B cell (primary cell): ENCODE measurements around the gene SLC7A6. TPM values are rescaled to one million over a fixed set of nuclear protein-coding genes. Genes with fewer than 3 reads are reported as not detected.

ENCODE experiments used
- ATAC-seq: fragments of 200-7000 bp; cut with Tn5 transposase; one replicate; pipeline ENCODE4 v1.10.0; 2021; ENCODE audit warnings: low read depth, mild to moderate bottlenecking, moderate number of reproducible peaks, moderate library complexity
- CTCF ChIA-PET: fragments of 350-600 bp; sonication (Branson Sonifier 250); formaldehyde crosslinking; loops from one replicate; lab custom pipeline; 2021; ENCODE audit warnings: antibody characterized with exemption, inconsistent platforms; lab: Charles Lee
- POLR2A ChIA-PET: fragments of 350-600 bp; sonication (Branson Sonifier 250); formaldehyde crosslinking; loops from one replicate; lab custom pipeline; 2021; ENCODE audit warnings: antibody characterized with exemption; lab: Charles Lee
- DNase-seq: peaks from one replicate; pipeline ENCODE4 v3.0.0; 2013
- H2AFZ ChIP-seq: 2 replicates; pipeline ENCODE4 v1.6.1; 2012; ENCODE audit warnings: mild to moderate bottlenecking, low read depth, low read length; ENCODE audit not compliant: insufficient read depth, poor library complexity, severe bottlenecking
- H3K27ac ChIP-seq, 2 donors: 1 replicate in 1 of 2; 2 replicates in 1 of 2; pipeline ENCODE4 v1.5.1; 2012 to 2013; ENCODE audit warnings: low read length in 2 of 2, mild to moderate bottlenecking in 2 of 2, moderate library complexity in 1 of 2
- H3K27me3 ChIP-seq, 4 experiments: fragments of 200-600 bp in 1 of 4; sonication (generic) in 1 of 4; replicated peaks in 1 of 4; 1 replicate in 2 of 4; 2 replicates in 2 of 4; pipeline versions ENCODE4 v1.6.1 to v1.7.0; 2013 to 2016; ENCODE audit warnings: low read length in 3 of 4, mild to moderate bottlenecking in 2 of 4, mixed read lengths in 1 of 4, moderate library complexity in 1 of 4; ENCODE audit not compliant: insufficient read depth in 4 of 4, control insufficient read depth in 3 of 4; ENCODE audit errors: control extremely low read depth in 1 of 4
- H3K36me3 ChIP-seq, 2 experiments: replicated peaks in 1 of 2; 1 replicate in 1 of 2; 2 replicates in 1 of 2; pipeline versions ENCODE4 v1.6.1 to v1.7.1; 2013; ENCODE audit warnings: low read length in 1 of 2; ENCODE audit not compliant: insufficient read depth in 2 of 2, control insufficient read depth in 1 of 2; ENCODE audit errors: control extremely low read depth in 1 of 2, extremely low read depth in 1 of 2
- H3K4me1 ChIP-seq, 2 donors: fragments of 200-600 bp in 1 of 2; sonication (generic) in 1 of 2; 1 replicate in 1 of 2; 2 replicates in 1 of 2; pipeline versions ENCODE4 v1.5.1 to v1.6.1; 2013 to 2017; ENCODE audit warnings: low read length in 2 of 2; ENCODE audit not compliant: control insufficient read depth in 2 of 2, insufficient read depth in 2 of 2
- H3K4me2 ChIP-seq: replicated peaks from 2 replicates; pipeline ENCODE3; 2012; ENCODE audit warnings: mild to moderate bottlenecking, low read depth, low read length; ENCODE audit not compliant: poor library complexity, severe bottlenecking
- H3K4me3 ChIP-seq, 5 experiments: fragments of 200-600 bp in 1 of 5; sonication (generic) in 1 of 5; 1 replicate in 3 of 5; 2 replicates in 2 of 5; pipeline versions ENCODE4 v1.5.1 to v1.7.0; 2011 to 2016; ENCODE audit warnings: low read length in 4 of 5, mild to moderate bottlenecking in 4 of 5, low read depth in 2 of 5, control low read depth in 1 of 5, moderate library complexity in 1 of 5; ENCODE audit not compliant: insufficient read depth in 1 of 5; ENCODE audit errors: control extremely low read depth in 1 of 5, extremely low read depth in 1 of 5
- H3K79me2 ChIP-seq: fragments of 200-600 bp; sonication (generic); one replicate; pipeline ENCODE4 v1.6.0; 2016; ENCODE audit warnings: low read length; ENCODE audit not compliant: control insufficient read depth, insufficient read depth
- H3K9ac ChIP-seq: fragments of 200-600 bp; sonication (generic); 2 replicates; pipeline ENCODE4 v1.6.1; 2017; ENCODE audit warnings: mild to moderate bottlenecking, low read length, moderate library complexity
- H3K9me3 ChIP-seq, 3 donors: one replicate each; pipeline versions ENCODE4 v1.6.1 to v1.7.1; 2013; ENCODE audit warnings: low read length in 2 of 3; ENCODE audit not compliant: control insufficient read depth in 2 of 3, insufficient read depth in 1 of 3; ENCODE audit errors: control extremely low read depth in 1 of 3
- H4K20me1 ChIP-seq: 2 replicates; pipeline ENCODE4 v1.6.0; 2012; ENCODE audit warnings: mild to moderate bottlenecking, low read length; ENCODE audit not compliant: insufficient read depth, control insufficient read depth, poor library complexity, severe bottlenecking
- H3K27ac Mint-ChIP-seq: one replicate; pipeline ENCODE4 v1.8.0; 2021; ENCODE audit warnings: mixed read lengths
- H3K27me3 Mint-ChIP-seq: one replicate; pipeline ENCODE4 v1.8.0; 2021; ENCODE audit warnings: mixed read lengths
- H3K4me1 Mint-ChIP-seq: one replicate; pipeline ENCODE4 v1.8.0; 2021; ENCODE audit warnings: mixed read lengths
- H3K4me3 Mint-ChIP-seq: one replicate; pipeline ENCODE4 v1.8.0; 2021; ENCODE audit warnings: mixed read lengths
- H3K9me3 Mint-ChIP-seq: one replicate; pipeline ENCODE4 v1.8.0; 2022; ENCODE audit warnings: mixed read lengths; ENCODE audit not compliant: insufficient read depth
- CTCF ChIP-seq: fragments of 200-600 bp; IDR thresholded peaks from one replicate; pipeline ENCODE4 v1.8.0; 2022; ENCODE audit warnings: antibody characterized with exemption, mild to moderate bottlenecking
- EZH2 ChIP-seq: IDR thresholded peaks from 2 replicates; pipeline ENCODE4 v1.6.1; 2012; ENCODE audit warnings: borderline replicate concordance, low read depth, mild to moderate bottlenecking, moderate library complexity, low read length; ENCODE audit not compliant: insufficient read depth, poor library complexity, severe bottlenecking
- WGBS: methylation state at CpG from one replicate; pipeline ENCODE4 v1.1.5; 2013; ENCODE audit warnings: missing lambda C conversion rate; ENCODE audit not compliant: insufficient coverage; 5-methylcytosine and 5-hydroxymethylcytosine counted together
- intact Hi-C: fragments of 100-400 bp; cut with micrococcal nuclease; formaldehyde crosslinking; loops from one replicate; pipeline ENCODE4 v1.10.0; 2022
- polyA plus RNA-seq: library from polyadenylated mRNA; depleted of rRNA; stranded (reverse); fragments of >200 nt; gene quantifications from 2 replicates; pipeline ENCODE4 v1.2.3, GENCODE V29; 2012
- total RNA-seq, 2 donors: library from RNA; stranded (reverse); fragments of 120-200 nt in 1 of 2; gene quantifications; 1 replicate in 1 of 2; 2 replicates in 1 of 2; pipeline versions ENCODE4 v1.2.3 to v1.2.4, GENCODE V29; 2013 to 2022

The SLC7A6 gene
- total and polyA plus RNA-seq, 2 donors (not counting 1 experiment from before 2014, with no cell fraction given) = 73.8 to 85.1 TPM

DNA sequence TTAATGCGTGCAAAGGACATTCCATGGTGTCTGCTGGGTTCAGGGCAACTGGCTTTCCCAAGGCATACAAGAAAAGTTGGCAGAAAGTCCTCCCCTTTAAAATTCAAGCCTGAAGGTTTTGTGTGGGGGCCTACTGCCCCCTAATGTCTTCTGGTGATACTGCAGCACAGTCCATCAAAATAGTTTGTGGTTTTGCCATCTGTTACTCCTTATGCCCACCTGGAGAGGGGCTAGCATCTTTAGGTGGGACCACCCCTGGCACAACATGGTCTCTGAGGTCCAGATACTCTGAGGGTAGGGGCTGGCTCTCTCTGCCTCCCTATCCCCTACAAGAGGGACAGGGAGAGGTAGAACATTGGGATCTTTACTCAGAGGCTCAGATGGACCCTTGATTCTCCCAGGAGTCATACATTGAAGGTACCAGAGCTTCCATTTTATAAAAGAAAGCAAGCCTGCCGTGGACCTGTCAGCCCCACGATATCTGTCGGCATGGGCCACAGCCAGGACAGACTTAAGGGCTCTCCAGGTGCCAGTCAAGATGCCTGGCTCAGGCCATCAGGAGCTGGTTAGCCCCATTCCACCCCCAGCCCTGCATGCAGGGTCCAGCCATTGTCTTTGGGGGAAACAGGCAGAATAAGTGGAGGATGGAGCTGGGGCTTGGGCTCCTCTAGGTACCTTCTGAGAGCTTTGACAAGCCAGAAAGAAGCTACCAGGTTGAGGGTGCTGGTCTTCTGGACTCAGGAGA, 34.7 kb upstream of the SLC7A6 start:
- no peaks in the 10 kb centered on the region for H3K9me3 Mint-ChIP-seq
- TF ChIP-seq CTCF (peak; percentile 96), EZH2 (no peak)
- H3K4me1 Mint-ChIP-seq = peaks cover 46% of the 10 kb centered on the region
- DNase-seq (peak; percentile 70), ATAC-seq (peak; percentile 53)
- H3K4me2 ChIP-seq = no peak overlapping the region
- no peaks in the 10 kb centered on the region for H3K27me3 Mint-ChIP-seq
- H3K9me3 ChIP-seq = no peaks in the 10 kb centered on the region
- no peak overlapping the region for H3K9ac ChIP-seq
- no peak overlapping the region for H3K27ac ChIP-seq
- H3K27ac Mint-ChIP-seq = peak overlapping the region; percentile 82
- H3K79me2 ChIP-seq = peaks cover 16% of the 10 kb centered on the region
- H4K20me1 ChIP-seq = peaks cover 32% of the 10 kb centered on the region
- ChIA-PET CTCF (interaction anchor here (0.5 to 7.1 kb wide), 23 partner anchors 9 to 414 kb away, joined by 3 to 62 read pairs (median 4); partner anchors contain the start of genes NFATC3, NRN1L and PSMB10), POLR2A (interaction anchor here (1.0 kb wide), 1 partner anchor 156 kb away, joined by 3 read pairs; no protein-coding TSS in a partner anchor)
- no peaks in the 10 kb centered on the region for H3K27me3 ChIP-seq
- H3K4me1 ChIP-seq = peaks cover 27 to 28% of the 10 kb centered on the region in 2 donors
- no peak overlapping the region for H3K4me3 ChIP-seq
- no peak overlapping the region for H2AFZ ChIP-seq
- H3K4me3 Mint-ChIP-seq = no peak overlapping the region
- peaks cover 18 to 33% of the 10 kb centered on the region in 2 experiments for H3K36me3 ChIP-seq
- WGBS = 89% methylated on average over 4 of the region's 4 CpGs
- intact Hi-C loops = loop anchor here (1.0 to 10.0 kb wide), 4 partner anchors 135 to 346 kb away; partner anchors contain the start of gene SLC12A4

DNA sequence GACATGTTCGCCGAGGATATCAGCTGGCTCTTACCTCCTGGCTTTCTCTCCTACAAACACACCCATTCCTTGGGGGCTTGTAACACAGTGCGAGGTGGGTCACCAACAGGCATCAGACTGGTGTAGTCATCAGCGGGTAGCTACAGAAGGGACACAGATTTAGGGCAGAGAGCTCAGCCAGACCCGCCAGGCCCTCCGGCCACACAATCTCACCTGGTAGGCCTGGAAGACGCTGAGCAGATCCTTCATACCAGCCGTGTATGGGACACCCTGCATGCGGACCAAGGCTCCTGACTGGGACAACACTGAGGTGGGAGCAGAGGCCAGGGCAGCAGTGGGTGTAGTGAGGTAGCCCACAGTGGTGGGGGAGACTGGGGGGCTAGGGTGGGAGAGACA, 34.2 kb upstream of the SLC7A6 start:
- H4K20me1 ChIP-seq = peaks cover 32% of the 10 kb centered on the region
- no peak overlapping the region for H3K4me3 ChIP-seq
- ChIA-PET CTCF (interaction anchor here (0.5 to 7.1 kb wide), 24 partner anchors 8 to 414 kb away, joined by 3 to 62 read pairs (median 4); partner anchors contain the start of genes NFATC3, NRN1L and PSMB10), POLR2A (interaction anchor here (1.0 kb wide), 1 partner anchor 156 kb away, joined by 3 read pairs; no protein-coding TSS in a partner anchor)
- H3K27me3 ChIP-seq = no peaks in the 10 kb centered on the region
- H3K4me1 ChIP-seq = peaks cover 27 to 29% of the 10 kb centered on the region in 2 donors
- WGBS = 97% methylated on average over 9 of the region's 9 CpGs
- no peak overlapping the region for H2AFZ ChIP-seq
- H3K4me2 ChIP-seq = no peak overlapping the region
- H3K4me3 Mint-ChIP-seq = no peak overlapping the region
- peaks cover 18 to 31% of the 10 kb centered on the region in 2 experiments for H3K36me3 ChIP-seq
- TF ChIP-seq EZH2 (no peak), CTCF (no peak)
- no peak for ATAC-seq
- no peak for DNase-seq
- intact Hi-C loops = no loop called here
- H3K9ac ChIP-seq = no peak overlapping the region
- H3K79me2 ChIP-seq = peaks cover 16% of the 10 kb centered on the region
- H3K4me1 Mint-ChIP-seq = peaks cover 49% of the 10 kb centered on the region
- no peaks in the 10 kb centered on the region for H3K9me3 ChIP-seq
- no peaks in the 10 kb centered on the region for H3K9me3 Mint-ChIP-seq
- no peak overlapping the region for H3K27ac ChIP-seq
- no peak overlapping the region for H3K27ac Mint-ChIP-seq
- H3K27me3 Mint-ChIP-seq = no peaks in the 10 kb centered on the region
